DND-41 (cell line): ENCODE results near the gene ARL8A.

Source experiments
- CTCF ChIP-seq: IDR thresholded peaks from 2 replicates; pipeline ENCODE4 v1.5.1; 2012; ENCODE audit warnings: borderline replicate concordance, low read length, moderate library complexity, mild to moderate bottlenecking; ENCODE audit not compliant: poor library complexity, severe bottlenecking; ENCODE audit errors: extremely low read depth
- EZH2 ChIP-seq: IDR thresholded peaks from 3 replicates; pipeline ENCODE4 v1.6.1; 2012; ENCODE audit warnings: borderline replicate concordance, low read depth, mild to moderate bottlenecking, moderate library complexity, low read length, inconsistent platforms; ENCODE audit not compliant: severe bottlenecking

GRCh38 chr1:202130816-202131522 is 13.6 kb downstream of the ARL8A start:
- TF ChIP-seq CTCF (no peak), EZH2 (no peak)
